HUES48 (cell line): ENCODE measurements around the gene TACR2.
A peak's percentile ranks its signal among the peaks of the same experiment; 100 is the strongest.

Experiments
- H3K27ac ChIP-seq: one replicate; pipeline ENCODE4 v1.7.0; 2013; ENCODE audit warnings: low read depth, low read length, inconsistent platforms
- H3K27me3 ChIP-seq: 2 replicates; pipeline ENCODE4 v1.6.1; 2013; ENCODE audit warnings: mild to moderate bottlenecking, low read length; ENCODE audit not compliant: control insufficient read depth, insufficient read depth
- H3K36me3 ChIP-seq: 2 replicates; pipeline ENCODE4 v1.6.1; 2013; ENCODE audit warnings: low read length; ENCODE audit not compliant: control insufficient read depth, insufficient read depth
- H3K4me1 ChIP-seq: 2 replicates; pipeline ENCODE4 v1.6.1; 2013; ENCODE audit warnings: mild to moderate bottlenecking, low read length; ENCODE audit not compliant: control insufficient read depth, insufficient read depth
- H3K4me3 ChIP-seq: 2 replicates; pipeline ENCODE4 v1.5.1; 2013; ENCODE audit warnings: mild to moderate bottlenecking, low read depth, low read length
- H3K9ac ChIP-seq: 2 replicates; pipeline ENCODE4 v1.6.1; 2013; ENCODE audit warnings: mild to moderate bottlenecking, low read depth, low read length, moderate library complexity
- H3K9me3 ChIP-seq: 2 replicates; pipeline ENCODE4 v1.6.1; 2013; ENCODE audit warnings: low read length; ENCODE audit not compliant: control insufficient read depth, insufficient read depth

Gene TACR2

GRCh38 chr10:69397972-69398371 lies 18.7 kb downstream of the TACR2 start:
- no peak overlapping the region for H3K27ac ChIP-seq
- H3K9me3 ChIP-seq: no peaks in the 10 kb centered on the region
- peaks cover 84% of the 10 kb centered on the region for H3K36me3 ChIP-seq
- H3K4me1 ChIP-seq: no peaks in the 10 kb centered on the region
- no peak overlapping the region for H3K9ac ChIP-seq
- no peaks in the 10 kb centered on the region for H3K27me3 ChIP-seq
- no peak overlapping the region for H3K4me3 ChIP-seq

- H3K9me3 ChIP-seq: no peaks in the 10 kb centered on the region
- peaks cover 72% of the 10 kb centered on the region for H3K36me3 ChIP-seq
Observed at GRCh38 chr10:69394020-69394419, 22.7 kb downstream of the TACR2 start.

GRCh38 chr10:69392481-69393000 lies 24.2 kb downstream of the TACR2 start:
- Histone ChIP-seq H3K36me3 (peaks cover 72% of the 10 kb centered on the region), H3K27me3 (no peaks in the 10 kb centered on the region)

More at GRCh38 chr10:69394020-69394419, 22.7 kb downstream of the TACR2 start:
- Histone ChIP-seq H3K4me3 (no peak overlapping the region), H3K27me3 (no peaks in the 10 kb centered on the region), H3K4me1 (peaks cover 23% of the 10 kb centered on the region), H3K27ac (no peak overlapping the region), H3K9ac (no peak overlapping the region)

GRCh38 chr10:69391158-69391557 lies 25.6 kb downstream of the TACR2 start:
- Histone ChIP-seq H3K36me3 (peaks cover 72% of the 10 kb centered on the region), H3K27me3 (no peaks in the 10 kb centered on the region), H3K27ac (no peak overlapping the region), H3K4me3 (no peak overlapping the region), H3K4me1 (peaks cover 25% of the 10 kb centered on the region), H3K9ac (no peak overlapping the region), H3K9me3 (no peaks in the 10 kb centered on the region)

More at GRCh38 chr10:69392481-69393000, 24.2 kb downstream of the TACR2 start:
- H3K9me3 ChIP-seq: no peaks in the 10 kb centered on the region
- peaks cover 25% of the 10 kb centered on the region for H3K4me1 ChIP-seq
- H3K4me3 ChIP-seq: no peak overlapping the region
- no peak overlapping the region for H3K9ac ChIP-seq
- peak overlapping the region; percentile 77 for H3K27ac ChIP-seq

- peak overlapping the region; percentile 90 for H3K27ac ChIP-seq
- no peaks in the 10 kb centered on the region for H3K9me3 ChIP-seq
- H3K4me1 ChIP-seq: peaks cover 25% of the 10 kb centered on the region
- H3K9ac ChIP-seq: peak overlapping the region; percentile 11; the same call in 1 of the 2 replicates
- peaks cover 75% of the 10 kb centered on the region for H3K36me3 ChIP-seq
- no peak overlapping the region for H3K4me3 ChIP-seq
- no peaks in the 10 kb centered on the region for H3K27me3 ChIP-seq
Observed at GRCh38 chr10:69389827-69390490, 26.8 kb downstream of the TACR2 start.

- no peaks in the 10 kb centered on the region for H3K9me3 ChIP-seq
Observed at GRCh38 chr10:69388488-69388887, 28.2 kb downstream of the TACR2 start.

GRCh38 chr10:69387500-69387899 lies 29.2 kb downstream of the TACR2 start:
- no peaks in the 10 kb centered on the region for H3K27me3 ChIP-seq
- peaks cover 80% of the 10 kb centered on the region for H3K36me3 ChIP-seq
- no peak overlapping the region for H3K9ac ChIP-seq
- no peaks in the 10 kb centered on the region for H3K9me3 ChIP-seq
- H3K27ac ChIP-seq: no peak overlapping the region
- H3K4me3 ChIP-seq: no peak overlapping the region
- peaks cover 25% of the 10 kb centered on the region for H3K4me1 ChIP-seq

More at GRCh38 chr10:69388488-69388887, 28.2 kb downstream of the TACR2 start:
- H3K4me3 ChIP-seq: no peak overlapping the region
- H3K4me1 ChIP-seq: peaks cover 25% of the 10 kb centered on the region
- no peak overlapping the region for H3K27ac ChIP-seq
- no peak overlapping the region for H3K9ac ChIP-seq
- no peaks in the 10 kb centered on the region for H3K27me3 ChIP-seq
- peaks cover 75% of the 10 kb centered on the region for H3K36me3 ChIP-seq

GRCh38 chr10:69385454-69386350 lies 31.0 kb downstream of the TACR2 start:
- Histone ChIP-seq H3K4me1 (peaks cover 17% of the 10 kb centered on the region), H3K27ac (no peak overlapping the region), H3K9ac (no peak overlapping the region), H3K9me3 (no peaks in the 10 kb centered on the region), H3K4me3 (no peak overlapping the region), H3K36me3 (peaks cover 81% of the 10 kb centered on the region), H3K27me3 (no peaks in the 10 kb centered on the region)

GRCh38 chr10:69384320-69384719 lies 32.4 kb downstream of the TACR2 start:
- Histone ChIP-seq H3K4me3 (no peak overlapping the region), H3K9me3 (no peaks in the 10 kb centered on the region), H3K9ac (no peak overlapping the region), H3K36me3 (peaks cover 94% of the 10 kb centered on the region), H3K27ac (no peak overlapping the region), H3K4me1 (peaks cover 4% of the 10 kb centered on the region), H3K27me3 (no peaks in the 10 kb centered on the region)

GRCh38 chr10:69383558-69383957 lies 33.2 kb downstream of the TACR2 start:
- H3K4me1 ChIP-seq: no peaks in the 10 kb centered on the region
- H3K27ac ChIP-seq: no peak overlapping the region
- no peaks in the 10 kb centered on the region for H3K9me3 ChIP-seq
- H3K4me3 ChIP-seq: no peak overlapping the region
- H3K27me3 ChIP-seq: no peaks in the 10 kb centered on the region
- H3K9ac ChIP-seq: no peak overlapping the region
- H3K36me3 ChIP-seq: peaks cover 93% of the 10 kb centered on the region
